Activated CD8-positive, alpha-beta T cell treated with anti-CD3 and anti-CD28 coated beads for 36 hours (primary cell): ENCODE data around the gene CAMK4. TPM values are rescaled to one million over a fixed set of nuclear protein-coding genes. Genes with fewer than 3 reads are reported as not detected.

Source experiments
- ATAC-seq: fragments of 200-7000 bp; cut with Tn5 transposase; one replicate; pipeline ENCODE4 v1.10.0; 2021; ENCODE audit warnings: mild to moderate bottlenecking, moderate library complexity
- CTCF ChIA-PET: fragments of 350-600 bp; sonication (Branson Sonifier 250); formaldehyde crosslinking; loops from one replicate; lab custom pipeline; 2021; ENCODE audit warnings: antibody characterized with exemption; lab: Charles Lee
- POLR2A ChIA-PET: fragments of 350-600 bp; sonication (Branson Sonifier 250); formaldehyde crosslinking; loops from one replicate; lab custom pipeline; 2021; ENCODE audit warnings: antibody characterized with exemption; lab: Charles Lee
- DNase-seq: peaks from one replicate; pipeline ENCODE4 v3.0.0-alpha.2; 2020
- H3K27ac Mint-ChIP-seq: one replicate; pipeline ENCODE4 v1.8.0; 2021; ENCODE audit warnings: mild to moderate bottlenecking, mixed read lengths
- H3K27me3 Mint-ChIP-seq: one replicate; pipeline ENCODE4 v1.8.0; 2021; ENCODE audit warnings: mixed read lengths
- H3K36me3 Mint-ChIP-seq: one replicate; pipeline ENCODE4 v1.8.0; 2021; ENCODE audit warnings: low read depth, mixed read lengths
- H3K4me1 Mint-ChIP-seq: one replicate; pipeline ENCODE4 v1.8.0; 2021; ENCODE audit warnings: low read depth, mixed read lengths
- H3K4me3 Mint-ChIP-seq: one replicate; pipeline ENCODE4 v1.8.0; 2021; ENCODE audit warnings: mild to moderate bottlenecking, moderate library complexity, mixed read lengths
- H3K9me3 Mint-ChIP-seq: one replicate; pipeline ENCODE4 v1.8.0; 2021; ENCODE audit warnings: mixed read lengths
- intact Hi-C: fragments of 100-400 bp; cut with micrococcal nuclease; formaldehyde crosslinking; loops from one replicate; pipeline ENCODE4 v1.10.0; 2022
- total RNA-seq, 2 experiments: library from RNA; stranded (reverse); gene quantifications; one replicate each; pipeline ENCODE4 v1.2.3, GENCODE V29; 2021
- TF ChIP-seq, protein P1 (sequence below): fragments of 200-600 bp; IDR thresholded peaks from one replicate; pipeline ENCODE4 v1.8.0; 2022; ENCODE audit warnings: antibody characterized with exemption, mild to moderate bottlenecking

Gene CAMK4
- total RNA-seq, 2 experiments from 2014 or later = 79.7 to 80.7 TPM

DNA sequence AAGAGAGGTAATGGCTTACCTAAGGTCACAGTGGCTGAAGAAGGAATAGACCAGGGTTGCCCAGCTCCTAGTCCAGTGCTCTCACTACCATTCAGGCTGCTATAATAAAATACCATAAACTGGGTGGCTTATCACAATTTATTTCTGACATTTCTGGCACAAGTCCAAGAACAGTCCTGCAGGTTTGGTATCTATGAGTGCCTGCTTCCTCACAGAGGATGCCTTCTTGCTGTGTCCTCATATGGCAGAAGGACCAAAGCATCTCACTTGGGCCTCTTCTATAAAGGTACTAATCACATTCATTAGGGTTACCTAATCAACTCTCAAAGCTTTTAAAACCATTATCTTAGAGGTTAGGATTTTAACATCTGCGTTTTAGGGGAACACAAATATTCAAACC is 271.0 kb downstream of the CAMK4 start:
- no peaks in the 10 kb centered on the region for H3K9me3 Mint-ChIP-seq
- intact Hi-C loops = no loop called here
- H3K4me1 Mint-ChIP-seq = peaks cover 29% of the 10 kb centered on the region
- ChIA-PET POLR2A (interaction anchor here (1.0 kb wide), 1 partner anchor 17 kb away, joined by 4 read pairs; the partner anchor contains the start of gene STARD4), CTCF (interaction anchor here (0.9 to 1.7 kb wide), 5 partner anchors 11 to 651 kb away, joined by 3 to 4 read pairs (median 3); no protein-coding TSS in a partner anchor)
- DNase-seq (no peak), ATAC-seq (no peak)
- no peaks in the 10 kb centered on the region for H3K27me3 Mint-ChIP-seq
- TF ChIP-seq, protein P1, sequence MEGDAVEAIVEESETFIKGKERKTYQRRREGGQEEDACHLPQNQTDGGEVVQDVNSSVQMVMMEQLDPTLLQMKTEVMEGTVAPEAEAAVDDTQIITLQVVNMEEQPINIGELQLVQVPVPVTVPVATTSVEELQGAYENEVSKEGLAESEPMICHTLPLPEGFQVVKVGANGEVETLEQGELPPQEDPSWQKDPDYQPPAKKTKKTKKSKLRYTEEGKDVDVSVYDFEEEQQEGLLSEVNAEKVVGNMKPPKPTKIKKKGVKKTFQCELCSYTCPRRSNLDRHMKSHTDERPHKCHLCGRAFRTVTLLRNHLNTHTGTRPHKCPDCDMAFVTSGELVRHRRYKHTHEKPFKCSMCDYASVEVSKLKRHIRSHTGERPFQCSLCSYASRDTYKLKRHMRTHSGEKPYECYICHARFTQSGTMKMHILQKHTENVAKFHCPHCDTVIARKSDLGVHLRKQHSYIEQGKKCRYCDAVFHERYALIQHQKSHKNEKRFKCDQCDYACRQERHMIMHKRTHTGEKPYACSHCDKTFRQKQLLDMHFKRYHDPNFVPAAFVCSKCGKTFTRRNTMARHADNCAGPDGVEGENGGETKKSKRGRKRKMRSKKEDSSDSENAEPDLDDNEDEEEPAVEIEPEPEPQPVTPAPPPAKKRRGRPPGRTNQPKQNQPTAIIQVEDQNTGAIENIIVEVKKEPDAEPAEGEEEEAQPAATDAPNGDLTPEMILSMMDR = no peak
- H3K36me3 Mint-ChIP-seq = peaks cover 52% of the 10 kb centered on the region
- H3K4me3 Mint-ChIP-seq = no peak overlapping the region
- H3K27ac Mint-ChIP-seq = peak overlapping the region; percentile 36

DNA sequence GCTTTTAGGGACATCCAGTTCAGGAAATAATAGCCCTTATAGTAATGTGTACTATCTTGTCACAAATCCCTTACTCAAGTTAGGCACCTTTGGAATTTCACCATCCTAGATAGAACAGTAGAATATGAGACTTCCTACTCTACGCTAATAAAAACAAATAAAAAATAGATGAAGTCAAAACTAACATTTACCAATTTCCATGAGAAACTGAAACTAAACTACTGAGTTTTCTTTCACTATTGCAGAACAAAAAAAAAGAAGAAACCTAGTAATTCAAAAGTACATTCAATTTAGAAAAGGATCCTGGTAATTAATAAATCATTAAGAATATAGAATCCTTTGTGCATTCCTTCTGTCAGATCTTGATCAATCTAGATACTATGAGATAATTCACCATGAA is 274.2 kb downstream of the CAMK4 start:
- Mint-ChIP-seq H3K36me3 (peaks cover 65% of the 10 kb centered on the region), H3K27me3 (no peaks in the 10 kb centered on the region), H3K4me1 (peaks cover 31% of the 10 kb centered on the region), H3K4me3 (no peak overlapping the region), H3K9me3 (no peaks in the 10 kb centered on the region), H3K27ac (peak overlapping the region; percentile 67)
- no peak for ATAC-seq
- TF ChIP-seq, protein P1 = no peak
- ChIA-PET POLR2A (no interaction called here), CTCF (no interaction called here)
- DNase-seq = no peak
- intact Hi-C loops = no loop called here

DNA sequence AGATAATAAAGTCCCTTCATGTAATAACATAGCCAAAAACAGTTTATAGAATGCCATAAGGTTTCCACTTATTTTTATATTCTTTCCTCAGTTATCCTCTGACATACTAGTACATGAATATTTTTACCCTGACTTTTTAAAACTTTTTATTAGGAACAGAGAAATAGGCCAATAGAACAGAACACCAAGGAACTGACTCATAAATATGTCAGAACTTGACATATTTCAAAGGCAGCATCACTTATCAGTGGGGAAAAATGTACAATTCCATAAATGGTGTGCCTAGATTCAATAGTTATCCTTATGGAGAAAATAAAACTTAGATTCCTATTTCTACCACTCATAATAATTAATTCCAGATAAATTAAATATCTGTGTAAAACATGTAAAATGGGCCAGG is 278.8 kb downstream of the CAMK4 start:
- Mint-ChIP-seq H3K27ac (no peak overlapping the region), H3K9me3 (no peaks in the 10 kb centered on the region), H3K36me3 (peaks cover 68% of the 10 kb centered on the region), H3K4me1 (peaks cover 44% of the 10 kb centered on the region), H3K27me3 (no peaks in the 10 kb centered on the region), H3K4me3 (no peak overlapping the region)
- ChIA-PET POLR2A (interaction anchor here (0.9 kb wide), 1 partner anchor 10 kb away, joined by 3 read pairs; the partner anchor contains the start of gene STARD4), CTCF (no interaction called here)
- DNase-seq (no peak), ATAC-seq (no peak)
- TF ChIP-seq, protein P1 = no peak
- intact Hi-C loops = no loop called here

DNA sequence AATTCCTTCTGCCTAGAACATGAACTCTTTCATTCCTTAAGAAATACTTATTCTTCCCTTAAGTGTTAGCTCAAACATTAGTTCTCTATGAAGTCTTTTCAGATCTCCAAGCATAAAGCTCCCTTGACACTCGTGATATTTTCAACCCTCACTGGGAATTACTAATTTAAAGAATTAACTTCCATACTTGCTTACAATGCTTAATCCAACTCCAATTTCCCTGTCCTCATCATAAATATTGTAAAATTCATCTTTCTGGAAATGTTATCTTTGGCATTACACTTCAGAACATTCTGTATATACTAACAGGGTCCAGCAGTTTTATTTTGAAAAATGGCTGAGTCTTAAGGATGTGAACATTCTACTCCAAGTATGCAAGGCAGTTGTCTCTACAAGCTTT is 280.9 kb downstream of the CAMK4 start:
- H3K36me3 Mint-ChIP-seq = peaks cover 57% of the 10 kb centered on the region
- ChIA-PET CTCF (interaction anchor here (1.6 kb wide), 1 partner anchor 27 kb away, joined by 4 read pairs; no protein-coding TSS in a partner anchor), POLR2A (interaction anchor here (0.6 kb wide), 1 partner anchor 14 kb away, joined by 3 read pairs; no protein-coding TSS in a partner anchor)
- DNase-seq (no peak), ATAC-seq (no peak)
- H3K4me3 Mint-ChIP-seq = no peak overlapping the region
- no peaks in the 10 kb centered on the region for H3K27me3 Mint-ChIP-seq
- no peaks in the 10 kb centered on the region for H3K9me3 Mint-ChIP-seq
- intact Hi-C loops = no loop called here
- TF ChIP-seq, protein P1 = no peak
- no peak overlapping the region for H3K27ac Mint-ChIP-seq
- peaks cover 44% of the 10 kb centered on the region for H3K4me1 Mint-ChIP-seq

DNA sequence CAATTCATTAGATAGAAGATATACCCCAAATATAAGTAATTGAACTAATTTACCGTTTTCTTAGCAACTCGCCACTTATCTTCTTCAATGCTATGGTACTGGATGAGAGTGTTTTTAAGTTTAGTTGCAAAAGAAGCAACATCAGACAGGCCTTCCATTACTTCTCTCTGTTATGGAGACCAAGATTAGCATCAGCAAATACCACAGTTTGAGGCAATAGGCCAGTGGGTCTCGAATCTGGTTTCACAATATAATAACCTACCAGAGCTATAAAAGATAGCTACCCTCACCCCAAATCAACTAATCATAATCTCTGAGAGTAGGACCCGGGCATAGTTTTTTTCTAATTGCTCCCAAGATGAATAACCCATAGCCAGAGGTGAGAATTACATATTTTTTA is 283.1 kb downstream of the CAMK4 start:
- H3K27ac Mint-ChIP-seq = peak overlapping the region; percentile 16
- ChIA-PET POLR2A (no interaction called here), CTCF (interaction anchor here (0.9 to 2.2 kb wide), 7 partner anchors 11 to 351 kb away, joined by 3 to 9 read pairs (median 3); no protein-coding TSS in a partner anchor)
- H3K4me3 Mint-ChIP-seq = no peak overlapping the region
- no peaks in the 10 kb centered on the region for H3K9me3 Mint-ChIP-seq
- ATAC-seq = no peak
- TF ChIP-seq, protein P1 = no peak
- H3K36me3 Mint-ChIP-seq = peaks cover 55% of the 10 kb centered on the region
- peaks cover 48% of the 10 kb centered on the region for H3K4me1 Mint-ChIP-seq
- H3K27me3 Mint-ChIP-seq = no peaks in the 10 kb centered on the region
- intact Hi-C loops = no loop called here
- no peak for DNase-seq
